K562 (cell line): ENCODE results near the gene RFWD3. TPM values are rescaled to one million over a fixed set of nuclear protein-coding genes. Genes with fewer than 3 reads are reported as not detected.
A peak's percentile ranks its signal among the peaks of the same experiment; 100 is the strongest.

ENCODE experiments used
- CBFA2T3 ChIP-seq: fragments of 450-650 bp; IDR thresholded peaks from 2 replicates; pipeline ENCODE4 v1.6.1; 2017
- CBFB ChIP-seq: sonication (generic); formaldehyde crosslinking; IDR thresholded peaks from 2 replicates; pipeline ENCODE4 v1.4.0; 2020; ENCODE audit warnings: mild to moderate bottlenecking, missing genetic modification reagents
- GABPB1 ChIP-seq: sonication (generic); formaldehyde crosslinking; IDR thresholded peaks from 2 replicates; pipeline ENCODE4 v1.8.0; 2022; ENCODE audit warnings: mild to moderate bottlenecking, missing genetic modification reagents
- HCFC1 ChIP-seq: IDR thresholded peaks from 2 replicates; pipeline ENCODE4 v1.6.1; 2012; ENCODE audit warnings: low read depth, low read length, improper control_type of control experiment
- L3MBTL2 ChIP-seq: fragments of 450-650 bp; IDR thresholded peaks from 2 replicates; pipeline ENCODE4 v1.6.1; 2016; ENCODE audit warnings: mild to moderate bottlenecking, moderate library complexity
- LCOR ChIP-seq: sonication (generic); formaldehyde crosslinking; IDR thresholded peaks from 2 replicates; pipeline ENCODE4 v1.8.0; 2022; ENCODE audit warnings: mild to moderate bottlenecking, missing genetic modification reagents
- PHTF2 ChIP-seq: fragments of 250-450 bp; sonication (Bioruptor Pico); IDR thresholded peaks from 2 replicates; pipeline ENCODE4 v1.5.0; 2021; ENCODE audit warnings: mild to moderate bottlenecking
- POLR2AphosphoS5 ChIP-seq: IDR thresholded peaks from 2 replicates; pipeline ENCODE4 v1.6.1; 2011; ENCODE audit warnings: mild to moderate bottlenecking, low read depth, low read length, moderate library complexity; ENCODE audit not compliant: control insufficient read depth, insufficient read depth
- POLR2G ChIP-seq: fragments of 200-400 bp; formaldehyde crosslinking; IDR thresholded peaks from 2 replicates; pipeline ENCODE4 v1.6.1; 2017; ENCODE audit warnings: low read depth, mild to moderate bottlenecking, antibody characterized with exemption, low read length, moderate library complexity
- POLR2H ChIP-seq: IDR thresholded peaks from 2 replicates; pipeline ENCODE4 v1.6.1; 2016; ENCODE audit warnings: missing genetic modification characterization, low read depth, mild to moderate bottlenecking, control low read depth, missing compliant biosample characterization, moderate library complexity
- POLR3A ChIP-seq: IDR thresholded peaks from 2 replicates; pipeline ENCODE4 v1.6.1; 2011; ENCODE audit warnings: borderline replicate concordance, mild to moderate bottlenecking, moderate library complexity; ENCODE audit not compliant: insufficient read length, insufficient read depth; ENCODE audit errors: extremely low read depth
- PRPF4 ChIP-seq: fragments of 200-400 bp; formaldehyde crosslinking; IDR thresholded peaks from one replicate; pipeline ENCODE4 v1.6.1; 2017; ENCODE audit warnings: low read length, low read depth, mild to moderate bottlenecking; ENCODE audit not compliant: insufficient read depth, poor library complexity, severe bottlenecking
- RBM25 ChIP-seq: fragments of 200-400 bp; formaldehyde crosslinking; IDR thresholded peaks from 2 replicates; pipeline ENCODE4 v1.6.1; 2018; ENCODE audit warnings: low read length, low read depth, moderate library complexity; ENCODE audit not compliant: severe bottlenecking
- SIN3A ChIP-seq, 2 experiments: fragments of 150-350 bp in 1 of 2; IDR thresholded peaks; 2 replicates each; pipeline ENCODE4 v1.6.1; 2011 to 2016; ENCODE audit warnings: borderline replicate concordance in 2 of 2, low read depth in 2 of 2, low read length in 2 of 2, mild to moderate bottlenecking in 2 of 2, moderate library complexity in 2 of 2; ENCODE audit not compliant: control insufficient read depth in 1 of 2
- SIN3B ChIP-seq: fragments of 450-650 bp; IDR thresholded peaks from 2 replicates; pipeline ENCODE4 v1.6.1; 2017; ENCODE audit warnings: low read depth, mild to moderate bottlenecking, moderate library complexity
- TOE1 ChIP-seq, 2 experiments: fragments of 450-650 bp in 1 of 2; sonication (generic) in 1 of 2; formaldehyde crosslinking in 1 of 2; IDR thresholded peaks; 2 replicates each; pipeline versions ENCODE4 v1.7.1 to v1.8.0; 2016 to 2022; ENCODE audit warnings: borderline replicate concordance in 2 of 2, mild to moderate bottlenecking in 2 of 2, antibody characterized with exemption in 1 of 2, inconsistent platforms in 1 of 2, low read depth in 1 of 2, missing genetic modification reagents in 1 of 2, moderate library complexity in 1 of 2
- ZFPM2 ChIP-seq: fragments of 250-450 bp; sonication (Bioruptor Pico); IDR thresholded peaks from 2 replicates; pipeline ENCODE4 v1.5.1; 2022; ENCODE audit warnings: mild to moderate bottlenecking
- ZNF239 ChIP-seq: fragments of 250-450 bp; sonication (Bioruptor Pico); IDR thresholded peaks from 2 replicates; pipeline ENCODE4 v1.4.0; 2020; ENCODE audit warnings: mild to moderate bottlenecking
- ZNF507 ChIP-seq: conservative IDR thresholded peaks from 2 replicates; pipeline ENCODE4 v1.6.1; 2017; ENCODE audit warnings: missing genetic modification characterization, missing compliant biosample characterization
- ZZZ3 ChIP-seq: fragments of 450-650 bp; IDR thresholded peaks from 2 replicates; pipeline ENCODE4 v1.6.1; 2016; ENCODE audit warnings: antibody characterized with exemption, mild to moderate bottlenecking, moderate library complexity
- polyA plus RNA-seq, 8 experiments: library from polyadenylated mRNA; depleted of rRNA in 4 of 8; stranded (reverse) in 5 of 8; unstranded in 3 of 8; fragments of >200 nt; fragmentation: Nextera tagmentation in 2 of 8; fragmentation: Illumina TruSeq in 1 of 8; extraction: Ambion mirVana in 2 of 8; extraction: Trizol in 1 of 8; gene quantifications; 2 replicates each; pipeline versions ENCODE4 v1.2.1 to v1.2.3, GENCODE V29; 2011 to 2014; ENCODE audit warnings: inconsistent platforms in 1 of 8, missing spikeins in 1 of 8
- total RNA-seq, 7 experiments: library from RNA; depleted of rRNA in 6 of 7; stranded (reverse); fragments of >200 nt in 6 of 7; fragmentation: Illumina TruSeq in 2 of 7; extraction: Trizol in 2 of 7; gene quantifications; 2 replicates each; pipeline versions ENCODE4 v1.2.1 to v1.2.3, GENCODE V29; 2011 to 2021; ENCODE audit warnings: low replicate concordance in 1 of 7
- TF ChIP-seq, protein P1 (sequence below): sonication (generic); formaldehyde crosslinking; IDR thresholded peaks from 2 replicates; pipeline ENCODE4 v1.8.1; 2023; ENCODE audit warnings: mild to moderate bottlenecking, missing genetic modification reagents
- TF ChIP-seq, protein P2 (sequence below): sonication (generic); formaldehyde crosslinking; IDR thresholded peaks from 2 replicates; pipeline ENCODE4 v1.8.1; 2022; ENCODE audit warnings: missing genetic modification reagents
- TF ChIP-seq, protein P3 (sequence below): sonication (generic); formaldehyde crosslinking; IDR thresholded peaks from 2 replicates; pipeline ENCODE4 v1.9.0; 2022; ENCODE audit warnings: mild to moderate bottlenecking, missing genetic modification reagents

The RFWD3 gene
- total and polyA plus RNA-seq, 9 of the 15 experiments (the other 6 are each of a cell fraction or from before 2014, with no cell fraction given), result 20.8 to 121 (median 79.0) TPM

DNA sequence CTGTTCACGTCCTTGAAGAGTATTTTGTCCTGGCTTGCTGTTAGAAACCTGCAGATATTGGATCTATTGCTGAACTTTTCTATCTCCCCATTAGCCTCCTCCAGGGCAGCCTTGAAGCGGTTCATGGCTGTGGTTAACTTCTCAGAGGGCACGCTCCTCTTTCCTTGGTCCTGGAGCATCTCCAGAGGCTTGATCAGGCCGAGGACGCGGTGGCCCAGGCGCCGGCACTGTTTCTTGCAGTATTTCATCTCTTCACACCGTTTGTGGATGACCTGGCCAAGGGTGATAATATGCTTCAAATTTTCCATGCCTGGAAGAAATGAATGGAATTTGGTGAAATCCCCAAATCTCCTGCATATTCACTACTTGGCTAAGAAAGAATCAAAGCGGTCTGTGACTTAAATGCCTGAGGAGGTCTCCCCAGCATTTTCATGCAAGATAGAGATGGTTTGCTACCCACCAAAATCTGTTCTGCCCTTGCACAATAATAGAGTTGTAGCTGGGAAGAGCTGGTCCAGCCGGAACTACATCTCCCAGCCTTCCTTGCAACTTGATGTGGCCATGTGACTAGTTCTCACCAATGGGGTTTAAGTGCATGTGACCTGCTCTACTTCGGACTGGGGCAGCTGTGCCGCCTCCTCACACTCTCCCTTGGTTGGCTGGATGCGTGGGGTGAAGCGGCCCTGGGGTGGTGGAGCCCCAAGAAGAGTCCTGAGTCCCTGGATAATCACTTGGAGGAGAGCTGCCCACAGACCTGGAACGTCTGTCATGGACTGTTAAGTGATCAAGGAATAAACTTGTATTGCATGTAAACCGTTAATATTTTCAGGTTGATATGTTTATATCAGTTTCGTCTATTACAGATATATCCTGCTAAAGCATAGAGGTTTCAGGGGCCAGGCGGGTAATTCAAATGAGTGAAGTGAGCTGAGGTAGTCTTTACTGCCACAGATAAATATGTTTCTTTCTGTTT is 29.1 kb upstream of the RFWD3 start (continued):
- TF ChIP-seq ZNF239 (CRISPR knock-in tag) (no peak), HCFC1 (peak; percentile 97), L3MBTL2 (peak; percentile 81), RBM25 (peak; percentile 96), POLR2AphosphoS5 (peak; percentile 55), SIN3A (IDR thresholded peaks at IDR 0.05; ENCODE audit: borderline replicate concordance in 2 of 2, control insufficient read depth in 1 of 2, low read depth in 2 of 2, low read length in 2 of 2) (no peak), ZZZ3 (no peak), GABPB1 (0 out of 2 replicates have a peak, but pooled peaks have one; percentile 16), LCOR (CRISPR knock-in tag) (no peak), ZNF507 (tag) (no peak), TOE1 (IDR thresholded peaks at IDR 0.05; ENCODE audit: borderline replicate concordance) (peak; percentile 76; the same call in 1 of the 2 replicates), TOE1 (CRISPR knock-in tag; IDR thresholded peaks at IDR 0.05; ENCODE audit: borderline replicate concordance, low read depth) (no peak), CBFB (CRISPR knock-in tag) (no peak), SIN3B (no peak), POLR3A (no peak), CBFA2T3 (no peak), PRPF4 (no peak), ZFPM2 (CRISPR knock-in tag) (no peak), POLR2H (tag) (peak; percentile 35; the same call in 1 of the 2 replicates), PHTF2 (no peak), POLR2G (peak; percentile 64)
- TF ChIP-seq, protein P1, sequence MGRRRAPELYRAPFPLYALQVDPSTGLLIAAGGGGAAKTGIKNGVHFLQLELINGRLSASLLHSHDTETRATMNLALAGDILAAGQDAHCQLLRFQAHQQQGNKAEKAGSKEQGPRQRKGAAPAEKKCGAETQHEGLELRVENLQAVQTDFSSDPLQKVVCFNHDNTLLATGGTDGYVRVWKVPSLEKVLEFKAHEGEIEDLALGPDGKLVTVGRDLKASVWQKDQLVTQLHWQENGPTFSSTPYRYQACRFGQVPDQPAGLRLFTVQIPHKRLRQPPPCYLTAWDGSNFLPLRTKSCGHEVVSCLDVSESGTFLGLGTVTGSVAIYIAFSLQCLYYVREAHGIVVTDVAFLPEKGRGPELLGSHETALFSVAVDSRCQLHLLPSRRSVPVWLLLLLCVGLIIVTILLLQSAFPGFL, result no peak
- TF ChIP-seq, protein P2, sequence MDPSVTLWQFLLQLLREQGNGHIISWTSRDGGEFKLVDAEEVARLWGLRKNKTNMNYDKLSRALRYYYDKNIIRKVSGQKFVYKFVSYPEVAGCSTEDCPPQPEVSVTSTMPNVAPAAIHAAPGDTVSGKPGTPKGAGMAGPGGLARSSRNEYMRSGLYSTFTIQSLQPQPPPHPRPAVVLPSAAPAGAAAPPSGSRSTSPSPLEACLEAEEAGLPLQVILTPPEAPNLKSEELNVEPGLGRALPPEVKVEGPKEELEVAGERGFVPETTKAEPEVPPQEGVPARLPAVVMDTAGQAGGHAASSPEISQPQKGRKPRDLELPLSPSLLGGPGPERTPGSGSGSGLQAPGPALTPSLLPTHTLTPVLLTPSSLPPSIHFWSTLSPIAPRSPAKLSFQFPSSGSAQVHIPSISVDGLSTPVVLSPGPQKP, result no peak
- TF ChIP-seq, protein P3, sequence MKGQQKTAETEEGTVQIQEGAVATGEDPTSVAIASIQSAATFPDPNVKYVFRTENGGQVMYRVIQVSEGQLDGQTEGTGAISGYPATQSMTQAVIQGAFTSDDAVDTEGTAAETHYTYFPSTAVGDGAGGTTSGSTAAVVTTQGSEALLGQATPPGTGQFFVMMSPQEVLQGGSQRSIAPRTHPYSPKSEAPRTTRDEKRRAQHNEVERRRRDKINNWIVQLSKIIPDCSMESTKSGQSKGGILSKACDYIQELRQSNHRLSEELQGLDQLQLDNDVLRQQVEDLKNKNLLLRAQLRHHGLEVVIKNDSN (CRISPR knock-in tag), result peak; percentile 99
